GM21390 (cell line): Measurements from ENCODE around the gene NFATC2IP.
A peak's percentile ranks its signal among the peaks of the same experiment; 100 is the strongest.

Experiments used
- ATAC-seq: cut with Tn5 transposase; IDR thresholded peaks from one replicate; pipeline ENCODE4 v1.9.1; 2021; ENCODE audit not compliant: unreplicated experiment

The NFATC2IP gene

GRCh38 chr16:28950648-28951409 lies at the start of gene NFATC2IP:
Gene NFATC2IP (plus strand): TSS chr16:28950937. CDS start chr16:28951012, 75 bp downstream.
- ATAC-seq = peak; percentile 90

GRCh38 chr16:28901862-28902261 lies 48.9 kb upstream of the NFATC2IP start:
- ATAC-seq = no peak

DNA sequence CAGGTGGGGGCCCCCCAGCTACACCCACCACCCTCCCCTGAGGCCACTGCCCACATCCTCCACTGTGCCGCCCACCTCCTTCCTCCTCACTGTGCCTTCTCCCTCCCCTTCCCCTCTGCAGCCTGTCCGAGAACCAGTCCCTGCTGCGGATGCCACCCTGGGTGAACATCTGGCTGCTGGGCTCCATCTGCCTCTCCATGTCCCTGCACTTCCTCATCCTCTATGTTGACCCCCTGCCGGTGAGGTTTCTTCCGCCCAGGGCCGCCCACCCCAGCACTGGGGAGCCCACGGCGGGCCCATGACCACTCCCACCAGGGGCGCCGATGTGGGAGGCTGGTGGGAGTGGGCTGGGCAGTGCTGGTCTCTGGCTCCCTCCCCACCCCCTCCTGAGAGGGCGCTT lies 47.8 kb upstream of the NFATC2IP start:
- no peak for ATAC-seq

DNA sequence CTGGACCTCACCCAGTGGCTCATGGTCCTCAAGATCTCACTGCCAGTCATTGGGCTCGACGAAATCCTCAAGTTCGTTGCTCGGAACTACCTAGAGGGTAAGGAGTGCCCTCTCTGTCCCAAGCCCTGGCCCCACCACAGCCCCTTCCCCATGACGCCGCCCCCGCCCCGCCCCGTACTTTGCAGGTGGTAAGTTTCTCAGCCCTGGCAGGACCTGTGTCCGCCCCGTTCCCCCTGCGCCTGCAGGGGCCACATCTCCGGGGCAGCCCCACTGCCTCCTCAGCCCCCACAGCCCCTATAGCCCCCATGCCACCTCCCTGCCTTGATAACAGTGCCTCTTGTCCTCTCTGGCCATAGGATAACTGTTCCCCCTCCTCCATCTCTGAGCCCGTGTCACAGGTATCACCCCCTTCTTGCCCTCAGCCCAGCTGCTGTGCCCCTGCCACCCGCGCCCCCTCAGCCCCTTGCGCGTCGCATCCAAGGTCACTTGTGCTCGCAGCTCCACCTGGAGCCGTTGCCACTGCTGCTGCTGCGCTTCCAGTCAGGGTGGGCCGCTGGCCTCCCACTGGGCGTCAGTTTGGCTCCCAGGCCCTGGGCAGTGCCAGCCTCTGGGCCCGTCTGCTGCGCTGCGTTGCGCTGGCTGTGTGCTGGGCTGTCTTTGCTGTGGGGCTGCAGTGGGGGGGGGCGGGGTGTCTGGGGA lies 47.2 kb upstream of the NFATC2IP start:
- no peak for ATAC-seq

DNA sequence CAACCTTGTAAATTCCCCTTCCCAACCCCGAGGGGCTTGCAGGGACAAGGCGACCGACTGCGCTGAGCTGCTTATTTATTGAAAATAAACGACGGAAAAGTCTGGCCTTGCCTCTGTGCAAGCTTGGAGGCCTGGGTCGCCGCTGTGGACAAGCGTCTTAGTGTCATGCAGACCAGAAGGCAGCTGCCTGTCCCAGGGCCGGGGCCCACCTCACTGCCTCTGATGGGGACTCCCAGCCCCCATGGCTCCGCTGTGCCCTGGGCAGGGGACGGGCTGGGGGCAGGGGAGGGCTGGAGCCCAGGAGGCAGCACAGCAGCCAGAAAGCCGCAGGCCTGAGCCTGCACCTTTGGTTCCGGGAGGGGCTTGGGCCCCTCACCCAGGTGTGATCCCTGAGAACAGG lies 46.4 kb upstream of the NFATC2IP start:
- ATAC-seq = no peak

- ATAC-seq = no peak
Measured at GRCh38 chr16:28904828-28905227, 45.9 kb upstream of the NFATC2IP start.

GRCh38 chr16:28905229-28905754 lies 45.4 kb upstream of the NFATC2IP start:
- no peak for ATAC-seq

GRCh38 chr16:28905800-28906372 lies 44.9 kb upstream of the NFATC2IP start:
- ATAC-seq = no peak

DNA sequence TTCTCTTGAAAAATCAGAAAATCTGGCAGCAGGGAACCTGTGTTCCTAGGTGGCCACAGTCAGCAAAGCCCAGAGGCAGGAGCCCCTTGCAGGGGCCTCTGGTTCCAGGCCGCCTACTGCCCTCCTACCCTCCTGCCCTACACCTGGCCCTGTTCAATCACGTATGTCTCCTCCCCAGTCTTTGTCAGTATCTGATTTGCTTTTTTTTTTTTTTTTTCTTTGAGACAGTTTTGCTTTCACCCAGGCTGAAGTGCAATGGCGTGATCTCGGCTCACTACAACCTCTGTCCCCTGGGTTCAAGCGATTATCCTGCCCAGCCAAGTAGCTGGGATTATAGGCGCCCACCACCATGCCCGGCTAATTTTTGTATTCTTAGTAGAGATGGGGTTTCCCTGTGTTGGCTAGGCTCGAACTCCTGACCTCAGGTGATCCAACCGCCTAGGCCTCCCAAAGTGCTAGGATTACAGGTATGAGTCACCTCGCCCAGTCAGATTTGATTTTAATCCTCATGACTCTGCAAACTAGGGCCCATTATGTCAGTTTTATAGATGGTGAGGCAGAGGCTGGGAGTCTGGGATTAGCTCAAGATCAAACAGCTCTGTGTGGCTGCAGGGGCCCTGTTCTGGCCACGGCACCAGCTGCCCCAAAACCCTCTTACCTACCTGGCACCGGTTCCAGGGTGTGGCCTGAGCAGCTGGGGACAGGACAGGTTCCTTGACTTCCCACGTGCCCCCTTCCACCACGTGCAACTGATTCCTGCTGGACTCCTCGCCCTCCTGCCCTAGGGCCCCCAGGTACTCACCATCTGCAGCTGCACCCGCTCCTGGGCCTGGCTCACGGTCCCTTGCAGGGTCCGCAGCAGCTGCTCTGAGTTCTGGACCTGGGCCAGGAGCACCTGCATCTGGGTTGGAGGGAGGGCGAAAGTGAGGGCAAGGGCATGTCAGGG lies 40.4 kb upstream of the NFATC2IP start:
- ATAC-seq = no peak

- no peak for ATAC-seq
Measured at GRCh38 chr16:28912558-28912957, 38.2 kb upstream of the NFATC2IP start.

DNA sequence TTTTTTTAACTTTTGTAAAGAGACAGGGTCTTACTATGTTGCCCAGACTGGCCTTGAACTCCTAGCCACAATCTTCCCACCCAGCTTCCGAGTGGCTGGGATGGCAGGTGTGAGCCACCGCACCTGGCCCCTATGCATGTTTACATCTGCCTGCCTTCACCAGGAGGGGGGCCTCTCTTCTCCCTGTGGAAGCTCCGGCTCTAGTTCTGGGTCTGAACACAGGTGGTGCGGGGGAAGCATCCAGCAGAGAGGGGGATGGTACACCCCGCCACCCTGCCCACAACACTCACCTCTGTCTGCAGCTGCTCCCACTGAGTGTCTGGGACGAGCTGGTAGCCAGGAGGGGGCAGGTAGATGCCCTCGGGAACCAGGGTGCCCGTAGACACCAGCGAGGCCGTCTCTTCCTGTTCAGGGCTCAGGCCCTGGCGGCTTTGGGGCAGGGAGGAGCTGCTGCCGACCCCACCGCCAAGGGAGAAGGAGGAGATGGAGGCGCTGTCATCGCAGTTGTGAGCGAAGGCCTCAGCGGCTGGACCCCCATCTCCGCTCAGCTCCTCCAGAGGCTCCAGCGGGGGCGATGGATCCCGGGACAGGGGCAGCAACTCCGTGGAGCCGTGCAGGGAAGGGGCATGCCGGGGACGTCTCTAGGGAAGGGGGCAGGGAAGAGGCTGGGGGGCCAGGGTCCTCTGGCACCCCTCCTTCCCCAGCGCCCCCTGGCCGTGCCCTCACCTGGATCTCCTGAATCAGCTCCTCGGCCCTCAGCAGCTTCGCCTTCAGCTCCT lies 36.6 kb upstream of the NFATC2IP start:
- ATAC-seq = no peak

- no peak for ATAC-seq
Measured at GRCh38 chr16:28915181-28915580, 35.6 kb upstream of the NFATC2IP start.

DNA sequence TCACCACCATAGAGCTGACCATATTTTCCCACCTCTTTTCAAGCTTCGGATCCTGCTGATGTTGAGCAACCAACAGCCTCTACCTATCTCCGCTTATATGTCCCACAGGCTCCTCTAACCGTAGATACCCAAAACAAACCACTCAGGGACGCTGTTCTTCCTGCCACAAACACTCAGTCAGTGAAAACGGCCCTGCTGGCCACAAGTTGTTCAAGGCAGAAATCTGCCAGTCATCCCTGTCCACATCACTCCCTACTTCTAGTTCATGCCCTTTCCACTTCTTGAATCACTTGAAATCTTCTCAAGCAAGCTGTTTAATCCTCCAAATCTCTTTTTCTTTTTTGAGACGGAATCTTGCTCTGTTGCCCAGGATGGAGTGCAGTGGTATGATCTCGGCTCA lies 33.6 kb upstream of the NFATC2IP start:
- no peak for ATAC-seq

GRCh38 chr16:28918698-28919097 lies 32.0 kb upstream of the NFATC2IP start:
- no peak for ATAC-seq

DNA sequence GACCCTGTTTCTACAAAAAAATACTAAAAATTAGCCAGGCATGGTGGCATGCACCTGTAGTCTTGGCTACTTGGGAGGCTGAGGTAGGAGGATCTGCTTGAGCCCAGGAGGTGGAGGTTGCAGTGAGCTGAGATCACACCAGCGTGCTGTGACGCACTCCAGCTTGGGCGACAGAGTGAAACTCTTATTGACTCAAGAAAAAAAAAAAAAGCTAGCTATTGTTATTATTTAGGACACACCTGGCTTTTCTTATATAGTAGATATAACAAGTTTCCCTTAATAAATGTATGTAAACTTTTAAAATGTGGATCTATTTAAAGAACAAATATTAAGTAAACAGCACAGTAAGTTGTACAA lies 27.5 kb upstream of the NFATC2IP start:
- no peak for ATAC-seq

GRCh38 chr16:28923652-28924398 lies 26.9 kb upstream of the NFATC2IP start:
- peak; percentile 47 for ATAC-seq

GRCh38 chr16:28924399-28924761 lies 26.4 kb upstream of the NFATC2IP start:
- ATAC-seq = no peak

- peak; percentile 52 for ATAC-seq
Measured at GRCh38 chr16:28924762-28925385, 25.9 kb upstream of the NFATC2IP start, which contains the start of gene RABEP2. Gene RABEP2 (minus strand): TSS chr16:28925238. CDS start chr16:28925163, 75 bp downstream.
